ENCODE measurements around the gene AGT. TPM values are rescaled to one million over a fixed set of nuclear protein-coding genes. Genes with fewer than 3 reads are reported as not detected.

The AGT gene
- total RNA-seq, 6 donors from 2014 or later, result 1.1 to 2.6 (median 1.7) TPM; not detected in 1

GRCh38 chr1:230758709-230759368 is 44.9 kb upstream of the AGT start:
- Histone ChIP-seq H3K27me3 (no peaks in the 10 kb centered on the region), H3K4me3 (no peak overlapping the region), H3K27ac (no peak overlapping the region), H3K4me1 (peaks cover 0 to 6% (median 3%) of the 10 kb centered on the region in 4 donors), H3K36me3 (no peaks in the 10 kb centered on the region), H3K9me3 (no peaks in the 10 kb centered on the region)
- WGBS, 2 donors, result 62 to 63% methylated on average over 6 to 8 of the region's 8 CpGs
- no peak for TF ChIP-seq POLR2AphosphoS5 (IDR thresholded peaks at IDR 0.05)
- TF ChIP-seq, protein P1, sequence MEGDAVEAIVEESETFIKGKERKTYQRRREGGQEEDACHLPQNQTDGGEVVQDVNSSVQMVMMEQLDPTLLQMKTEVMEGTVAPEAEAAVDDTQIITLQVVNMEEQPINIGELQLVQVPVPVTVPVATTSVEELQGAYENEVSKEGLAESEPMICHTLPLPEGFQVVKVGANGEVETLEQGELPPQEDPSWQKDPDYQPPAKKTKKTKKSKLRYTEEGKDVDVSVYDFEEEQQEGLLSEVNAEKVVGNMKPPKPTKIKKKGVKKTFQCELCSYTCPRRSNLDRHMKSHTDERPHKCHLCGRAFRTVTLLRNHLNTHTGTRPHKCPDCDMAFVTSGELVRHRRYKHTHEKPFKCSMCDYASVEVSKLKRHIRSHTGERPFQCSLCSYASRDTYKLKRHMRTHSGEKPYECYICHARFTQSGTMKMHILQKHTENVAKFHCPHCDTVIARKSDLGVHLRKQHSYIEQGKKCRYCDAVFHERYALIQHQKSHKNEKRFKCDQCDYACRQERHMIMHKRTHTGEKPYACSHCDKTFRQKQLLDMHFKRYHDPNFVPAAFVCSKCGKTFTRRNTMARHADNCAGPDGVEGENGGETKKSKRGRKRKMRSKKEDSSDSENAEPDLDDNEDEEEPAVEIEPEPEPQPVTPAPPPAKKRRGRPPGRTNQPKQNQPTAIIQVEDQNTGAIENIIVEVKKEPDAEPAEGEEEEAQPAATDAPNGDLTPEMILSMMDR (IDR thresholded peaks at IDR 0.05), result no peak
- no peak for TF ChIP-seq EP300 (IDR thresholded peaks at IDR 0.05)
- no peak for DNase-seq
- no peak for ATAC-seq (ENCODE audit: low FRiP score in 2 of 2)

DNA sequence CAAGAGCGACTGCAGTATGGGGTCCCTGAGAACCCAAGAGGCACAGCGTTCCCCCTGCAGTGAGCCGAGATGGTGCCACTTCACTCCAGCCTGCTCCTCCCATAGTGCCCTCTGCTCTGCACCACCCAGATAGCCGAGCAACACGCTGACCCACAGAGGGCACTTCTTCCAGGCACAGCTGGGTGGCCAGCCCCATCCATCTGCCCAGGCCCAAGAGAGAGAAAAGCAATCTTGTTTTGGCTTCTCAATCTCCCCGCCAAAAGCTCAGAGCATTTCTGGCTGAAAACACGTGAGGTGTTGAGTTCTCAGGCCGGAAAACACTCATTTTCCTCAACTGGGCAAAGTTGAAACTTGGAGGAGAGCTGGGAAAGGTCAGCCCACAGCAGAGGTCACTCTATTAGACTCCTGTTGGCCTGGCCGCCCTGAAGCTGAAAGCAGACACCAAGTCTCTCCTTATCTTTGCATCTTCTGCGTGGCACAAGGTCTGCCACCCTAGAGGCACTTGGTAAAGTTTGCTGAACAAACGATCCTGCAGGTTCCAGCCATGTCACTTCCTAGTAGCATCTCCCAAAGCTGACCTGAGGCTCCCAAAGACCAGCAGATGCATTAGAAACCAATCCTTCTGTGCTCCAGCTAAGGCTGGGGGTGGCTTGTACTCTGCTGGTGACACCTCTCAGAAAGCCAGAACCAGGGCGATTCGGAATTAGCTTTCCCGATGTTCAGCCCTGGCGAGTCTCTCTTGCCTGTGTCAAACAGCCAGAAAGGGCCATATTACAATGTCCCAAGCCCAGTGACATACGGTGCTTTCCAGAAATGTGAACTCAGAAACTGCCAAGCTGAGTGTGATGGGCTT is 44.2 kb upstream of the AGT start:
- no peaks in the 10 kb centered on the region for H3K36me3 ChIP-seq
- H3K9me3 ChIP-seq, result no peaks in the 10 kb centered on the region
- no peaks in the 10 kb centered on the region for H3K27me3 ChIP-seq
- DNase-seq, result no peak
- H3K27ac ChIP-seq, result no peak overlapping the region
- TF ChIP-seq EP300 (IDR thresholded peaks at IDR 0.05), result no peak
- TF ChIP-seq POLR2A (IDR thresholded peaks at IDR 0.05), result no peak
- no peak for TF ChIP-seq POLR2AphosphoS5 (IDR thresholded peaks at IDR 0.05)
- TF ChIP-seq, protein P1 (IDR thresholded peaks at IDR 0.05), result no peak
- 77 to 87% methylated on average over 15 to 16 of the region's 16 CpGs for WGBS, 2 donors
- peaks cover 0 to 14% (median 5%) of the 10 kb centered on the region in 4 donors for H3K4me1 ChIP-seq
- ATAC-seq (ENCODE audit: low FRiP score in 2 of 2), result no peak
- no peak overlapping the region for H3K4me3 ChIP-seq

DNA sequence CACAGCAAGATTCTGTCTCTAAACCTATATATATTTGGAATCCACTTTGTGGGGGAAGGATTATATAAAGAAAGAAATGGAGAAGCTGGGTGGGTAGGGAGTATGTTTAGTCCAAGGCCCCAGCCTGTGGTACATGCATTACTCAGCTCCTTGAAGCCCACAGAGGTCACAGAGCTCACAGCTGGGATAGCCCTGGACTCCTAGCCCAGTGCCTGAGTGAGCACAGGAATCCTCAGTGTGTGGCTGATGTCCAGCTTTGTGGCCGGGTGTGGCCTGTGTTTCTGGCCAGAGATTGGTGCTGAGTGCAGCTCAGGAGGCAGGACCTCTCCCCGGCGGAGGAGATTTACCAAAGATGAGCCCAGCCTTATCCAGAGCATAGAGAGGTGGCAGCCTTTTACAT is 40.9 kb upstream of the AGT start:
- peak in 1 of 2 donors; percentile 74 for ATAC-seq (ENCODE audit: low FRiP score in 2 of 2)
- TF ChIP-seq EP300 (IDR thresholded peaks at IDR 0.05), result no peak
- TF ChIP-seq, protein P1 (IDR thresholded peaks at IDR 0.05), result no peak
- no peak for TF ChIP-seq POLR2A (IDR thresholded peaks at IDR 0.05)
- TF ChIP-seq POLR2AphosphoS5 (IDR thresholded peaks at IDR 0.05), result no peak
- peak in 1 of 2 donors; percentile 66 for DNase-seq
- no peak overlapping the region for H3K4me3 ChIP-seq
- H3K9me3 ChIP-seq, result no peaks in the 10 kb centered on the region
- WGBS, 2 donors, result 52 to 76% methylated on average over 3 of the region's 3 CpGs
- H3K27me3 ChIP-seq, result no peaks in the 10 kb centered on the region
- peaks cover 0 to 37% (median 16%) of the 10 kb centered on the region in 4 donors for H3K4me1 ChIP-seq
- no peaks in the 10 kb centered on the region for H3K36me3 ChIP-seq
- H3K27ac ChIP-seq, result no peak overlapping the region

DNA sequence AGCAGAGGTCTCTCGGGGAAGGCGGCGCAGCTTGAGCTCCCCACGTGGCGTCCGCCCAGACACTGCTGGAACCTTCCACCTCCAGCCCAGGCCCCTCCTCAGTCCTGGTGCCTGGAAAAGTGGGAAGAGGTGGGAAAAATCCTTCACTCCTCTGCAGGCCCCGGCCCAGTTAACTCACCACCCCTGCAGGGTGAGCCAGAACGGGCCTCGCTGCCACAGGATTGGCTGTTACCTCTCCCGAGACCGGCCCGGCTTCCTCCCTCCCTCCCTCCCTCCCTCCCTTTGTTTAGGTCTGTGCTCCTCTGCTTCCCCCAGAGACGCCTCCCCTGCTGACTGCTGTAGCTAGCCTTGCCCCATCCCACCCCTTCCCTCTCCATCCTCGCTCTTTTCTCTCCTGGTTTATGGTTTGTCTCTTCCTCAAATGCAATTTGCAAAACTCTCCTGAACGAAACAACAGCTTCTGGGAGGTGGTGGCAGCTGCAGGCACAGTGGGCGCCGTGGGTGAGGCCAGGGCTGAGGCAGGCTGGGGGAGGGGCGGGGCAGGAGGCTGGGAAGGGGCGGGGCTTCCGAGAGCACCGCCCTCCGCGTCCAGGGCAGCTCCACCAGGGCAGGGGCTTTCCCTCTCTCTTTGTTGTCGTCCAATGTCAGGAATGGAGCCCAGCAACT is 39.8 kb upstream of the AGT start:
- Histone ChIP-seq H3K27ac (peak overlapping the region in 3 of 4 donors; percentile 20 to 79 (median 49)), H3K4me1 (peaks cover 0 to 37% (median 18%) of the 10 kb centered on the region in 4 donors), H3K36me3 (no peaks in the 10 kb centered on the region), H3K4me3 (peak overlapping the region in 2 of 4 donors; percentile 3 to 31), H3K27me3 (no peaks in the 10 kb centered on the region), H3K9me3 (no peaks in the 10 kb centered on the region)
- WGBS, 2 donors, result 28 to 39% methylated on average over 21 to 24 of the region's 24 CpGs
- peak in 1 of 2 donors; percentile 49 for ATAC-seq (ENCODE audit: low FRiP score in 2 of 2)
- DNase-seq, result peak; percentile 55 to 85
- TF ChIP-seq, protein P1 (IDR thresholded peaks at IDR 0.05), result no peak
- TF ChIP-seq POLR2A (IDR thresholded peaks at IDR 0.05) (peak in 1 of 4 donors; percentile 23), EP300 (IDR thresholded peaks at IDR 0.05) (no peak)
